ENCODE measurements around the gene ZNF430. TPM values are rescaled to one million over a fixed set of nuclear protein-coding genes. Genes with fewer than 3 reads are reported as not detected.
"Not testable (repeated sequence)": the region's sequence is repeated elsewhere in the genome, so short reads cannot be mapped to it uniquely, and the experiment has no call there.

ZNF430 gene
- 12.9 and 13.9 TPM in 2 replicates for total RNA-seq (2022)
- percentile 90 among the genes with signal in this experiment for Bru-seq, nascent RNA
- BruChase-seq, experiment 1, labeled RNA remaining after a 6-hour chase = percentile 83 among the genes with signal in this experiment
- BruChase-seq, experiment 2, labeled RNA remaining after a 2-hour chase = percentile 87 among the genes with signal in this experiment
- long read RNA-seq, transcript ZNF430-201 (5 exons, 3,923 nt) = major isoform, 9 of 11 reads
- long read RNA-seq, partial matches to known transcripts = 0 of 11 reads
- long read RNA-seq, other reads (novel, unspliced or antisense) = 1 of 11 reads

DNA sequence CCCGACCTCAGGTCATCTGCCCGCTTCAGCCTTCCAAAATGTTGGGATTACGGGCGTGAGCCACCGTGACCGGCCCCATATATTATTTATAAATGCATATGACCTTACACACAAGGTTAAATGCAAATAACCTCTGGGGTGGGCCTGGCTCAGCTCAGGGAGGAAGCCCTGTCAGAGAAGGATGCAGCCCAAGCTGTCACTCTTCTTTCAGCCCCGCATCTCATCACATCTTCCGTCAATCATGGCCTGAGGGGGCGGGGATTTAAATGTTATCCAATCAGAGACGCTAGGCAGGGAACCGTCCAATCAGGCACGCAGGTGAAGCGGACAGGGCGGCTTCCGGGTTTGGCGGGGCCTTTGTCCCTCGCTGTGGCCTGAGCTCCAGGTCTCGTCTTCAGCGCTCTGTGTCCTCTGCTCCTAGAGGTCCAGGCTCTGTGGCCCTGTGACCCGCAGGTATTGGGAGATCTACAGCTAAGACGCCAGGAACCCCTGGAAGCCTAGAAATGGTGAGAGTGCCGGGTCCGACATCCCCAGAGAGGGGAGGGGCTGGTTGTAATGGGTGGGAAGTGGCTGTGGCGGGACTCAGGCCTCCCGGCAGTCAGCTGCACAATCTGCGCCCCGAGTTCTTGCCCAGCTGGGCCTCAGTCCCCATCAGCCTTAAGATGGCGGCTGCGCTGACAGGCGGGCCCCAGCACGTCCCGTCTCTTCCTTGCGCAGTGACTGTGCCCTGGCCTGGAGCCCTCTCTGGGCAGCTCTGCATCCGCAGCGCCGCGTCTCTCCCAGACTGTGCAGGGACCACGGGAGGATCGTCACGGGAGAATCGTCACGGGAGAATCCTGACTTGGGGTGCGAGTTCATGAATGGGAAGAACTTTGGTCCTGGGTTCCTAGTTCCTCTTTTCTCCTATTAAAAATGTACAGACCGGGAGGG lies at the start of gene ZNF430:
Gene ZNF430 (plus strand): TSS at position 360 of the 930 bp plus-strand sequence. CDS start 144 bp downstream, at position 504.
- Mint-ChIP-seq H3K4me3 (ENCODE audit: unreplicated experiment) (peak within 1 kb of the TSS; percentile 99), H3K36me3 (ENCODE audit: insufficient read depth, unreplicated experiment) (peaks cover 21% of the 10 kb centered on the region), H3K4me1 (ENCODE audit: insufficient read depth, unreplicated experiment) (peaks cover 24% of the 10 kb centered on the region), H3K27me3 (ENCODE audit: insufficient read depth, unreplicated experiment) (no peaks in the 10 kb centered on the region), H3K9me3 (ENCODE audit: unreplicated experiment) (peaks cover 2% of the 10 kb centered on the region), H3K27ac (ENCODE audit: low read depth, unreplicated experiment) (peak within 1 kb of the TSS; percentile 100)
- TF ChIP-seq, protein P1, sequence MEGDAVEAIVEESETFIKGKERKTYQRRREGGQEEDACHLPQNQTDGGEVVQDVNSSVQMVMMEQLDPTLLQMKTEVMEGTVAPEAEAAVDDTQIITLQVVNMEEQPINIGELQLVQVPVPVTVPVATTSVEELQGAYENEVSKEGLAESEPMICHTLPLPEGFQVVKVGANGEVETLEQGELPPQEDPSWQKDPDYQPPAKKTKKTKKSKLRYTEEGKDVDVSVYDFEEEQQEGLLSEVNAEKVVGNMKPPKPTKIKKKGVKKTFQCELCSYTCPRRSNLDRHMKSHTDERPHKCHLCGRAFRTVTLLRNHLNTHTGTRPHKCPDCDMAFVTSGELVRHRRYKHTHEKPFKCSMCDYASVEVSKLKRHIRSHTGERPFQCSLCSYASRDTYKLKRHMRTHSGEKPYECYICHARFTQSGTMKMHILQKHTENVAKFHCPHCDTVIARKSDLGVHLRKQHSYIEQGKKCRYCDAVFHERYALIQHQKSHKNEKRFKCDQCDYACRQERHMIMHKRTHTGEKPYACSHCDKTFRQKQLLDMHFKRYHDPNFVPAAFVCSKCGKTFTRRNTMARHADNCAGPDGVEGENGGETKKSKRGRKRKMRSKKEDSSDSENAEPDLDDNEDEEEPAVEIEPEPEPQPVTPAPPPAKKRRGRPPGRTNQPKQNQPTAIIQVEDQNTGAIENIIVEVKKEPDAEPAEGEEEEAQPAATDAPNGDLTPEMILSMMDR (IDR thresholded peaks at IDR 0.05; ENCODE audit: unreplicated experiment) = no peak
- BruUV-seq (replicated peaks) = TSS peak; percentile 54
- ChIA-PET POLR2A (interaction anchor here (0.6 to 5.4 kb wide), 13 partner anchors 11 to 917 kb away, joined by 3 to 72 read pairs (median 3); partner anchors contain the start of genes ZNF431, ZNF493, ZNF66 and ZNF714), CTCF (interaction anchor here (0.5 to 1.5 kb wide), 5 partner anchors 9 to 732 kb away, joined by 3 to 7 read pairs (median 3); partner anchors contain the start of genes ZNF737 and ZNF85)
- intact Hi-C loops (cut with micrococcal nuclease) = loop anchor here (5.0 kb wide), 3 partner anchors 62 to 307 kb away; partner anchors contain the start of genes ZNF708, ZNF714 and ZNF85
- peak; percentile 98 for DNase-seq (ENCODE audit: unreplicated experiment)

DNA sequence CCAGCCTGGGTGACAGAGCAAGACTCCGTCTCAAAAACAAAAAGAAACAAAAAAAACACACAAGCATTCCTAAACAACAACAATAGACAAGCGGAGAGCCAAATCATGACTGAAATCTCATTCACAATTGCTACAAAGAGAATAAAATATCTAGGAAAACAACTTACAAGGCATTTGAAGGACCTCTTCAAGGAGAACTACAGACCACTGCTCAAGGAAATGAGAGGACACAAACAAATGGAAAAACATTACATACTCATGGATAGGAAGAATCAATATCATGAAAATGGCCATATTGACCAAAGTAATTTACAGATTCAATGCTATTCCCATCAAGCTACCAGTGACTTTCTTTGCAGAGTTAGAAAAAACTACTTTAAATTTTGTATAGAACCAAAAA lies 27.7 kb upstream of the ZNF430 start:
- H3K27ac Mint-ChIP-seq (ENCODE audit: low read depth, unreplicated experiment); H3K4me1 Mint-ChIP-seq (ENCODE audit: insufficient read depth, unreplicated experiment); BruUV-seq (replicated peaks); intact Hi-C loops (cut with micrococcal nuclease); DNase-seq (ENCODE audit: unreplicated experiment); H3K27me3 Mint-ChIP-seq (ENCODE audit: insufficient read depth, unreplicated experiment); H3K36me3 Mint-ChIP-seq (ENCODE audit: insufficient read depth, unreplicated experiment); H3K4me3 Mint-ChIP-seq (ENCODE audit: unreplicated experiment); CTCF ChIA-PET: not testable (repeated sequence)
- H3K9me3 Mint-ChIP-seq (ENCODE audit: unreplicated experiment) = peaks cover 19% of the 10 kb centered on the region
- POLR2A ChIA-PET = interaction anchor here (0.6 kb wide), 1 partner anchor 202 kb away, joined by 3 read pairs; no protein-coding TSS in a partner anchor

DNA sequence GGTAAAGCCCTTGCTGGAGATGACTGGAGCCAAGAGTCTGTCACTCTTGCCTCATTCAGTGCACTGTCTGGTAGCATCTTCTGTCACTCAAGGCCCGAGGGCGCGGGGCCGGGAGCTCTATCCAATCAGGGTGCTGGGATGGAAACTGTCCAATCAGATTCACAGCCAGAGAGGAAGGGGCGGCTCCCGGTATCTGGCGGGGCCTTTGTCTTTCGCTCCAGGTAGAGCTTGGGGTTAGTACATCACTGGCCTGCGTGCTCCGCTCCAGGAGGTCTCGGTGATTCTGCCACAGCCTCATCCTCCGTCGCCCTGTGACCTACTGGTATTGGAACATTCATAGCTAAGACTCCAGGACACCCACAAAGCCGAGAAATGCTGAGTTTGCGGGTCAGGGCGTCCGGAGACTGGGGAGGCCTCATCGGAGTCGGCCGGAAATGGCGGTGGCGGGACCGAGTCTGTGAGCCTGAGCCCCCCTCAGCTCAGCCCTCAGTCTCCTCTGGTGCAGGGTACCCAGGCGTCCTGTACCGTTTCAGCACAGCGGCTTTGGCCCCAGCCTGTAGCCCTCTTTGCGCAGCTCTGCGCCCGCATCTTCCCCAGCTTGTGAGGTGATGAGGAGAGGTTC lies 20.6 kb upstream of the ZNF430 start:
- H3K4me1 Mint-ChIP-seq (ENCODE audit: insufficient read depth, unreplicated experiment) = no peaks in the 10 kb centered on the region
- POLR2A ChIA-PET = interaction anchor here (0.5 kb wide), 1 partner anchor 138 kb away, joined by 3 read pairs; no protein-coding TSS in a partner anchor

DNA sequence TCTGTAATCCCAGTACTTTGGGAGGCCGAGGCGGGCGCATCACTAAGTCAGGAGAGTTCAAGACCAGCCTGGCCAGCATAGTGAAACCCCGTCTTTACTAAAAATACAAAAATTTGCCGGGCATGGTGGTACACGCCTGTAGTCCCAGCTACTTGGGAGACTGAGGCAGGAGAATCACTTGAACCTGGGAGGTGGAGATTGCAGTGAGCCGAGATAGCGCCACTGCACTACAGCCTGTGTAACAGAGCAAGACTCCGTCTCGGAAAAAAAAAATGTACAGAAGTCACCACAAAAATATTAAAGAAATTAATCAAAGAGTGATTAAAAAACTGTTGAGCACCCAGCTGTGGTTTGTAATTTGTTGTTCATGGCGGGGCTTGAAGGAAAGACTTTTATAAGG lies 781 bp downstream of the ZNF430 start:
- not testable (repeated sequence) for H3K27me3 Mint-ChIP-seq (ENCODE audit: insufficient read depth, unreplicated experiment); H3K9me3 Mint-ChIP-seq (ENCODE audit: unreplicated experiment); BruUV-seq (replicated peaks); DNase-seq (ENCODE audit: unreplicated experiment)
- CTCF ChIA-PET = interaction anchor here (0.7 to 1.5 kb wide), 2 partner anchors 98 to 455 kb away, joined by 3 to 7 read pairs; partner anchors contain the start of genes ZNF737 and ZNF85
- H3K27ac Mint-ChIP-seq (ENCODE audit: low read depth, unreplicated experiment) = peak overlapping the region; percentile 100
- intact Hi-C loops (cut with micrococcal nuclease) = loop anchor here (5.0 kb wide), 3 partner anchors 61 to 306 kb away; partner anchors contain the start of genes ZNF708, ZNF714 and ZNF85
- peaks cover 28% of the 10 kb centered on the region for H3K36me3 Mint-ChIP-seq (ENCODE audit: insufficient read depth, unreplicated experiment)
- POLR2A ChIA-PET = interaction anchor here (0.6 to 5.4 kb wide), 10 partner anchors 47 to 727 kb away, joined by 3 to 72 read pairs (median 4); partner anchors contain the start of genes ZNF431, ZNF493, ZNF66 and ZNF714
- peak overlapping the region; percentile 99 for H3K4me3 Mint-ChIP-seq (ENCODE audit: unreplicated experiment)
- peaks cover 28% of the 10 kb centered on the region for H3K4me1 Mint-ChIP-seq (ENCODE audit: insufficient read depth, unreplicated experiment)

More for the DNA sequence above, 20.6 kb upstream of the ZNF430 start:
- no peak for DNase-seq (ENCODE audit: unreplicated experiment)
- no TSS peak for BruUV-seq (replicated peaks)
- Mint-ChIP-seq H3K4me3 (ENCODE audit: unreplicated experiment) (no peak overlapping the region), H3K9me3 (ENCODE audit: unreplicated experiment) (peaks cover 12% of the 10 kb centered on the region), H3K27ac (ENCODE audit: low read depth, unreplicated experiment) (no peak overlapping the region), H3K27me3 (ENCODE audit: insufficient read depth, unreplicated experiment) (no peaks in the 10 kb centered on the region), H3K36me3 (ENCODE audit: insufficient read depth, unreplicated experiment) (no peaks in the 10 kb centered on the region)
- intact Hi-C loops (cut with micrococcal nuclease) = no loop called here
- CTCF ChIA-PET = interaction anchor here (0.6 to 0.7 kb wide), 2 partner anchors 16 to 1617 kb away, joined by 3 read pairs; no protein-coding TSS in a partner anchor
- TF ChIP-seq, protein P1 (IDR thresholded peaks at IDR 0.05; ENCODE audit: unreplicated experiment) = no peak

Data from MCF 10A (cell line).